Kidney (tissue), 14 donors: ENCODE results near the gene PIGT. TPM values are rescaled to one million over a fixed set of nuclear protein-coding genes. Genes with fewer than 3 reads are reported as not detected.

Experiments
- DNase-seq, 5 donors: peaks; one replicate each; pipeline ENCODE4 v3.0.0-alpha.2; 2013 to 2020
- FAIRE-seq: peaks from 2 replicates; lab custom pipeline; 2012; peaks lifted over from hg19 to GRCh38; lab: Jason Lieb, UNC
- H3K27ac ChIP-seq, 2 donors: one replicate each; pipeline ENCODE4 v1.7.0; 2013; ENCODE audit warnings: low read depth in 2 of 2, low read length in 2 of 2, inconsistent platforms in 1 of 2
- H3K27me3 ChIP-seq: one replicate; pipeline ENCODE4 v1.7.1; 2013; ENCODE audit warnings: low read length, inconsistent platforms; ENCODE audit not compliant: control insufficient read depth, insufficient read depth
- H3K36me3 ChIP-seq, 3 donors: one replicate each; pipeline versions ENCODE4 v1.7.0 to v1.7.1; 2013; ENCODE audit warnings: low read length in 3 of 3, control low read depth in 1 of 3, inconsistent platforms in 1 of 3; ENCODE audit not compliant: insufficient read depth in 3 of 3, control insufficient read depth in 2 of 3
- H3K4me1 ChIP-seq, 3 donors: one replicate each; pipeline versions ENCODE4 v1.7.0 to v1.7.1; 2013; ENCODE audit warnings: low read length in 3 of 3, inconsistent platforms in 1 of 3, low read depth in 1 of 3; ENCODE audit not compliant: control insufficient read depth in 2 of 3, insufficient read depth in 2 of 3
- H3K4me3 ChIP-seq, 3 donors: one replicate each; pipeline versions ENCODE4 v1.7.0 to v1.8.1; 2013; ENCODE audit warnings: low read length in 3 of 3, control low read depth in 1 of 3, inconsistent platforms in 1 of 3
- H3K9ac ChIP-seq, 3 donors: one replicate each; pipeline versions ENCODE4 v1.7.0 to v1.7.1; 2013; ENCODE audit warnings: low read length in 3 of 3, control low read depth in 1 of 3, inconsistent platforms in 1 of 3
- H3K9me3 ChIP-seq, 3 donors: one replicate each; pipeline versions ENCODE4 v1.7.0 to v1.7.1; 2013; ENCODE audit warnings: low read length in 3 of 3, control low read depth in 1 of 3, inconsistent platforms in 1 of 3; ENCODE audit not compliant: control insufficient read depth in 2 of 3, insufficient read depth in 1 of 3
- intact Hi-C: fragments of 100-400 bp; cut with DNase I; formaldehyde crosslinking; loops from one replicate; pipeline ENCODE4 v1.11.1; 2022
- polyA plus RNA-seq: library from polyadenylated mRNA; stranded (reverse); fragments of 350-450 nt; fragmentation: Illumina TruSeq; extraction: RNeasy Lipid Tissue Mini Kit (QIAGEN cat#74804); gene quantifications from one replicate; pipeline ENCODE4 v1.2.3, GENCODE V29; 2014; ENCODE audit warnings: low read depth, low replicate concordance; ENCODE audit not compliant: insufficient read depth
- total RNA-seq: library from RNA; stranded (reverse); fragmentation: NEBNext Ultra II Directional; extraction: Animal tissue kit (Norgen Biotek cat#: 25700); gene quantifications from one replicate; pipeline ENCODE4 v1.2.1, GENCODE V29; 2021
- TF ChIP-seq, protein P1 (sequence below): IDR thresholded peaks from 3 replicates; pipeline ENCODE4 v1.5.1; 2012; ENCODE audit warnings: mild to moderate bottlenecking, moderate library complexity, borderline replicate concordance; ENCODE audit not compliant: insufficient read depth; ENCODE audit errors: extremely low read depth
- donor health status: control.
- donor health status: control.
- donor health status: control.
- donor health status: control.
- donor health status: control.
- donor health status: DM: yes; HTN: yes; CAD: no.
- donor health status: Normal renal cell carcinoma (clear cell type).

The PIGT gene
- total and polyA plus RNA-seq, 2 donors from 2014 or later: 90.9 to 95.0 TPM

GRCh38 chr20:45372241-45372640 lies 43.7 kb upstream of the PIGT start:
- Histone ChIP-seq H3K4me1 (peaks cover 0 to 23% (median 11%) of the 10 kb centered on the region in 3 donors), H3K27ac (no peak overlapping the region), H3K9ac (no peak overlapping the region), H3K36me3 (peaks cover 0 to 16% (median 9%) of the 10 kb centered on the region in 3 donors), H3K9me3 (no peaks in the 10 kb centered on the region), H3K27me3 (no peaks in the 10 kb centered on the region), H3K4me3 (no peak overlapping the region)
- DNase-seq (no peak), FAIRE-seq (no peak)
- intact Hi-C loops: loop anchor here (10.0 kb wide), 1 partner anchor 63 kb away; no protein-coding TSS in a partner anchor
- TF ChIP-seq, protein P1, sequence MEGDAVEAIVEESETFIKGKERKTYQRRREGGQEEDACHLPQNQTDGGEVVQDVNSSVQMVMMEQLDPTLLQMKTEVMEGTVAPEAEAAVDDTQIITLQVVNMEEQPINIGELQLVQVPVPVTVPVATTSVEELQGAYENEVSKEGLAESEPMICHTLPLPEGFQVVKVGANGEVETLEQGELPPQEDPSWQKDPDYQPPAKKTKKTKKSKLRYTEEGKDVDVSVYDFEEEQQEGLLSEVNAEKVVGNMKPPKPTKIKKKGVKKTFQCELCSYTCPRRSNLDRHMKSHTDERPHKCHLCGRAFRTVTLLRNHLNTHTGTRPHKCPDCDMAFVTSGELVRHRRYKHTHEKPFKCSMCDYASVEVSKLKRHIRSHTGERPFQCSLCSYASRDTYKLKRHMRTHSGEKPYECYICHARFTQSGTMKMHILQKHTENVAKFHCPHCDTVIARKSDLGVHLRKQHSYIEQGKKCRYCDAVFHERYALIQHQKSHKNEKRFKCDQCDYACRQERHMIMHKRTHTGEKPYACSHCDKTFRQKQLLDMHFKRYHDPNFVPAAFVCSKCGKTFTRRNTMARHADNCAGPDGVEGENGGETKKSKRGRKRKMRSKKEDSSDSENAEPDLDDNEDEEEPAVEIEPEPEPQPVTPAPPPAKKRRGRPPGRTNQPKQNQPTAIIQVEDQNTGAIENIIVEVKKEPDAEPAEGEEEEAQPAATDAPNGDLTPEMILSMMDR: no peak

GRCh38 chr20:45372646-45373352 lies 43.1 kb upstream of the PIGT start:
- FAIRE-seq (no peak), DNase-seq (peak in 2 of 5 donors; percentile 24 to 40)
- no peaks in the 10 kb centered on the region for H3K27me3 ChIP-seq
- TF ChIP-seq, protein P1: no peak
- H3K4me1 ChIP-seq: peaks cover 0 to 23% (median 11%) of the 10 kb centered on the region in 3 donors
- intact Hi-C loops: loop anchor here (10.0 kb wide), 1 partner anchor 62 kb away; no protein-coding TSS in a partner anchor
- H3K27ac ChIP-seq: peak overlapping the region in 1 of 2 donors; percentile 6
- peak overlapping the region; percentile 6 to 85 (median 57) for H3K4me3 ChIP-seq
- peak overlapping the region in 1 of 3 donors; percentile 66 for H3K9ac ChIP-seq
- H3K36me3 ChIP-seq: peaks cover 0 to 11% (median 6%) of the 10 kb centered on the region in 3 donors
- H3K9me3 ChIP-seq: no peaks in the 10 kb centered on the region

DNA sequence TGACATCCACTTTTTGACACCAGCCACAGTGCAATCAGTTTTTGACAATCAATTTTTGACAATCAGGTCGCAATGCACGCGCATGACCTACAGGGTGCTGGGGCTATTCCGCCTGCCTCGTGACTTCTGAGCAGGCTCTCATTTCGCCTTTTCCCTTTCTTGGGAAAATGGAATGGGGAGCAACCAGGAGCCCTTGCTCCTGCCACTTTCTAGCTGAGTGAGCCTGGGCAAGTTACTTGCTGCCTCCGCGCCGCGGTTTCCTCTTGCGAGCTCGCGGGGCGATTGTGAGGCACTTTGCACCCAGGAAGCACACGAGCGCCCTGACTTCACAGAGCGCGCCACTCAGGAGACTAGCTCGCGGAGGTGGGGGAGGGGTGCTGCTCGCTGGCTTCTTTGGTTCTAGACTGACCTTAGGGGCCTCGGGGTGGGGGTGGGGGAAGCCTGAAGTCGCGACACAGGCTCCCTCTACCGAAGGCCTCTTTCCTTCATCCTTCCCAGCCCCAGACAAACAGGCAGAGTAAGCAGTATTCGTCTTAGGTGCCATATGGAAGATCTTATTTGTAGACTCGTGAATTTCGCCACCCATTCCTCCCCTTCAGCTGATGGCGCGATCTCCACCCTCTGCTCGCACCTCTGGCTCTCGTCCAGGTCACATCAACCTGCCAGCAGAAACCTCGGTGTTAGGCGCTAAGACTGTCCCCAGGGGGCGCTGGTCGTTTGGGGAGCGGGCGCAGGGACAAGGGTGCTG lies 42.4 kb upstream of the PIGT start:
- Histone ChIP-seq H3K36me3 (peaks cover 0 to 4% (median 0%) of the 10 kb centered on the region in 3 donors), H3K4me3 (peak overlapping the region; percentile 57 to 85 (median 79)), H3K9me3 (no peaks in the 10 kb centered on the region), H3K27me3 (no peaks in the 10 kb centered on the region), H3K27ac (no peak overlapping the region), H3K9ac (peak overlapping the region; percentile 57 to 66 (median 59)), H3K4me1 (peaks cover 0 to 16% (median 8%) of the 10 kb centered on the region in 3 donors)
- intact Hi-C loops: loop anchor here (10.0 kb wide), 1 partner anchor 61 kb away; no protein-coding TSS in a partner anchor
- TF ChIP-seq, protein P1: peak; percentile 81
- FAIRE-seq: no peak
- peak; percentile 88 to 95 (median 92) for DNase-seq
